HG03064 (cell line): ENCODE measurements around the gene HDHD2.

Experiments used
- ATAC-seq: cut with Tn5 transposase; IDR thresholded peaks from one replicate; pipeline ENCODE4 v1.9.1; 2021; ENCODE audit warnings: low read depth; ENCODE audit not compliant: unreplicated experiment

Gene HDHD2

DNA sequence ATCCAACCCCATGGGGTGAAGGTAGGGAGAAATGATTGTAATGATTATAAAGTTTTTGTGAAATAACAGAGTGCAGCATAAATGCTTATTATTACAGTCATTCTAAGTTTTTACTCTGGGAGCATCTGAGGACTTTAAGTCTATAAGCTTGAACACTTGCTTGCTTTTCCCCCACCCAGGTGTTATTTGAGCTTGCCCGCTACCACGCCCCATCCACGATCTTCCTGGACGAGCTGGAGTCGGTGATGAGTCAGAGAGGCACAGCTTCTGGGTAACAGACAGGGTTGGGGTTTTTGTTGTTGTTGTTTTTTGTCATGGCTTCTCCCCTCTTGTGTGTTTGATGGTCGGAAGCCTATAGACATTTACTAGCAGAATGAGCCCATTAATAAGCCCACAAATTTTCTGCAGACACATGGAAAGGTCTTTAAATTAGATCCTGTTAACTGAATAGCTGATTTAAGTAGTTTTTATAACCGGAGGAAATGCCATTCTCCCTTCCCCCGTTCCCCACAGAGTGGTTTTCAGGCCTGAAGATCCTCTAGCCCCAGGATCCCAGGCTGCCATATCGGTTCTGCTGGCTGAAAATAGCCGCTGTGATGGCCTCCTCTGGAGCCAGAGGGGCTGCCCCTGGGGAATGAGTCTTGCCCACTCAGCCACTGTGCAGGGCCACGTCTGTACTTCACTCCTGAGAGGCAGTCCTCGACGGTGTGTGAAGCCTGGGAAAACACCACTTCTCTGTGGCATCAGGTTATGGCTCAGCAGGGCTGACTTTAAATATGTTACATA, 75.0 kb downstream of the HDHD2 start:
- no peak for ATAC-seq

DNA sequence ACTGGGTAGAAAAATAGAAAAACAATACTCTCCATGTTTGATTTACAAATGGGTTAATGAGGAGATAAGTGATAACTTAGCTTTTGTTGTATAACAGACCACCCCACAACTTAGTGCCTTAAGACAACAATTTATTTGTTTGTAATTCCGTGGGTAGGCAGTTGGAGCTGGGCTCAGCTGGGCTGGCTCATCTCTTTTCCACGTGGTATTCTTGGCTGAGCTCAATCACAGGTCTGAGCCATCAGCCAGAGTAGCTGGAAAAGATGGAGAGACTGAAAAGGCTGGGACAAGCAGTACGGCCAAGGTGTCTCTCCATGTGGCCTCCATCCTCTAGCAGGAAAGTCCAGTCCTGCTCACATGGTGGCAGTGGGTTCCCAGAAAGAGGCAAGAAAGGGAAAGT, 82.7 kb downstream of the HDHD2 start:
- no peak for ATAC-seq

DNA sequence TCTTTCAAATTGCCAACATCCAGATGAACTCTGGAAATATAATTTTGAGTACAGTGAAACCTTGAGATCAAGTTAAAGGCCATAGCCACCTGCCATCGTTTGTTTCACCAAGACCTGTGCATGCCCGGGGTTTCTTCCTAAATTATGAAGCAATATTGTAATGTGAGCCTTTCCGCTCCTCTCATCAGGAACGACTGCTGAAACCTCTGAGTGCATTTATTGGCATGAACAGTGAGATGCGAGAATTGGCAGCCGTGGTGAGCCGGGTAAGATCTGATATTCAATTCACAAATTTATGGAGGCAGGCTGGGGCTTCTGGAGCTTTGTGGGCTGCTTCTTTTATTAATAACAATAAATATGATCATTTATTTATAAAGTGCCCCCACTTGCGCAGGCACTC, 87.2 kb downstream of the HDHD2 start:
- ATAC-seq = no peak

DNA sequence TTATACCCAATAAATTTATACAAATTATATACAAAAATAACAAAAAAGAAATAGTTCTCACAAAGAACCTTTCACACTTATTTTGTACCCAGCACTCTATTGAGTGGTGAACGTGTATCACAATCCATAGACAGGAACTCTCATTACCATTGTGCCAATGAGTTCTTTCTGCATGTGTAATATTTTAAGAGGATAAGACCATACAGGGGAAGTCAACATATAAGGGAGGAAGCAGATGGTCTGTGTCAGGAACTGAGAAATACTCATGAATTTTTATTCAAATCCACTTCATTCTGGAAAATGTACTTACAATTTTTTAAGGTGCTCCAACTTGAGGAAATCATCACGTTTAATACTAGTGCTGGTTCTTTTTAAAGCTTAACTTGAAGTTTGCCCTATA, 87.8 kb downstream of the HDHD2 start:
- ATAC-seq = no peak
